ENCODE results near the gene GGA1.
"Not testable (repeated sequence)": the region's sequence is repeated elsewhere in the genome, so short reads cannot be mapped to it uniquely, and the experiment has no call there.

The GGA1 gene

GRCh38 chr22:37656583-37656982 is 47.9 kb downstream of the GGA1 start:
- FAIRE-seq = not testable (repeated sequence)

- FAIRE-seq = no peak
Measured at GRCh38 chr22:37657590-37658132, 49.0 kb downstream of the GGA1 start.

GRCh38 chr22:37658133-37659065 is 49.8 kb downstream of the GGA1 start, which contains the start of gene PDXP:
Gene PDXP, plus strand, starts transcription at chr22:37658723. Its CDS starts 60 bp downstream, at chr22:37658783.
- peak; percentile 99 for FAIRE-seq

GRCh38 chr22:37659066-37659896 is 50.6 kb downstream of the GGA1 start:
- FAIRE-seq = no peak

- FAIRE-seq = no peak
Measured at GRCh38 chr22:37659897-37660708, 51.5 kb downstream of the GGA1 start.

GRCh38 chr22:37660709-37661045 is 52.0 kb downstream of the GGA1 start:
- no peak for FAIRE-seq

- FAIRE-seq = no peak
Measured at GRCh38 chr22:37661160-37661924, 52.7 kb downstream of the GGA1 start.

GRCh38 chr22:37662039-37662438 is 53.4 kb downstream of the GGA1 start:
- FAIRE-seq = no peak

GRCh38 chr22:37663521-37664140 is 55.0 kb downstream of the GGA1 start:
- FAIRE-seq = no peak

GRCh38 chr22:37664249-37665101 is 55.8 kb downstream of the GGA1 start:
- no peak for FAIRE-seq

GRCh38 chr22:37665487-37665886 is 56.9 kb downstream of the GGA1 start:
- no peak for FAIRE-seq

- FAIRE-seq = no peak
Measured at GRCh38 chr22:37669586-37669985, 61.0 kb downstream of the GGA1 start.

GRCh38 chr22:37672206-37672919 is 63.7 kb downstream of the GGA1 start:
- FAIRE-seq = no peak

GRCh38 chr22:37672920-37673455 is 64.4 kb downstream of the GGA1 start:
- FAIRE-seq = no peak

- no peak for FAIRE-seq
Measured at GRCh38 chr22:37674248-37674647, 65.6 kb downstream of the GGA1 start.

GRCh38 chr22:37674951-37675929 is 66.6 kb downstream of the GGA1 start, which contains the start of gene LGALS1:
Gene LGALS1, plus strand, starts transcription at chr22:37675636. Its CDS starts 67 bp downstream, at chr22:37675703.
- FAIRE-seq = peak; percentile 98

- FAIRE-seq = no peak
Measured at GRCh38 chr22:37675930-37676735, 67.5 kb downstream of the GGA1 start.
